Right kidney (tissue), 1 donor: ENCODE results near the gene DSCAML1.
A peak's percentile ranks its signal among the peaks of the same experiment; 100 is the strongest.

Source experiments
- DNase-seq: peaks from one replicate; pipeline ENCODE4 v3.0.0-alpha.2; 2016

DSCAML1 gene

GRCh38 chr11:117515892-117516787 is 280.9 kb downstream of the DSCAML1 start:
- DNase-seq: peak; percentile 51

DNA sequence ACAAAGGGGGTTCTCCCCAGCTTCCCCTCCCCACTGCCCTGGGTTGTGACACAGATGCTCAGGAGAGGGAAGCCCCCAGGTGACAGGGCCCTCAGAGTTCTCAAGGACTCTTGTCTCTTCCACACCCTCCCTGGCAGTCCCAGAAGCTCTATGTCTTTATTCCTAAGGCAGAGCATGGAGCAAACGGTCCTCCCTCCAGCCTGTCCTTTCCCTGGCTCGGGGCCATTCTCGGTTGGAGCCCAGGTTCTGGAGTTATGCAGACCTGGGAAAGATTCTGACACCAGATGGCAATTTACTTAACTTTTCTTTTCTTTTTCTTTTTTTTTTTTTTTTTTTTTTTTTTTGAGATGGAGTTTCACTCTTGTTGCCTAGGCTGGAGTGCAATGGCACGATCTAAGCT is 282.8 kb downstream of the DSCAML1 start:
- no peak for DNase-seq

DNA sequence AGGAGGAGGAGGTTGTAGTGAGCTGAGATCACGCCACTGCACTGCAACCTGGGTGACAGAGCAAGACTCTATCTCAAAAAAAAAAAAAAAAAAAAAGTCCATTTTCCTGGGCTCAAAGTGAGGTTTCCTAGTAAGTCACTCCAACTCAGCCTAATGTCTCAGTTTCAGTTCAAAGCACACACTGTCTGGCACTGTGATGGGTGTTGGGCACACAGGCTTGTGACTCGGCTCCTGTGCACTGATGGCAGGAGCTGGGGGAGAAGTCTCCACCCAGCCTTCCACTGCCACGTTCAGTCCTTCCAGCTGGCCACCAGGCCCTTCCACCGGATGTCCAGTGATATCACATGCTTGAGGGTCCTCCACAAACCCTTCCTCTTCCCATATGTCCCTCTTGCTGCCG is 283.4 kb downstream of the DSCAML1 start:
- no peak for DNase-seq

DNA sequence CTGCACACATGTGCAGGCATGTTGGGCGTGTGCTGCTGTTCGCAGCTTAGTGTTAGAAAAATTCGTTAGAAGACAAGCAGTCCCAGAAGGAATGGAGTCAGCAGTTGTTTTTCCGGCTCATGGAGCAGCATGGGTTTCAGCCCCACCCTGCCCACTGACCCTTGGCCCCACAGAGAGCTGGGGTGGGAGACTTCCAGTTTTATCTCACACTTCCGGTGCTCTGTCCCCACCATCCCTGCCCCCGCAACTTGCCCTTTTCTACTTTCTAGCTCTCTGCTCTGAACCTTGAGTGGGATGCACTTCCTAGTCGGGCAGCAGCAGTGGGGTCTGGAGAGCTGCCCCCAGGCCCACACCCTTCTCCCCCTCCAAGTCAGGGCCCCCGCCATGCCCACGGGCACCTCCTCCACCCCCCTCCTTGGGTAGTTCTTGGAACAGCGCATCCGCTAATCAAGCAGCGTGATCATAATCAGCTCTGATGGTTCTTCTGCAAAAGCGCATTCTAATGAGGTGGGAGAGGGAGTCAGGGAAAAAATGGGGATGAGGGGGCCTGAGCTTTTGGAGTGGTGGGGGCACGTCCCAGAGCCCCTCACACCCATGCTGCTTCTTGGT is 285.0 kb downstream of the DSCAML1 start:
- DNase-seq: peak; percentile 55

DNA sequence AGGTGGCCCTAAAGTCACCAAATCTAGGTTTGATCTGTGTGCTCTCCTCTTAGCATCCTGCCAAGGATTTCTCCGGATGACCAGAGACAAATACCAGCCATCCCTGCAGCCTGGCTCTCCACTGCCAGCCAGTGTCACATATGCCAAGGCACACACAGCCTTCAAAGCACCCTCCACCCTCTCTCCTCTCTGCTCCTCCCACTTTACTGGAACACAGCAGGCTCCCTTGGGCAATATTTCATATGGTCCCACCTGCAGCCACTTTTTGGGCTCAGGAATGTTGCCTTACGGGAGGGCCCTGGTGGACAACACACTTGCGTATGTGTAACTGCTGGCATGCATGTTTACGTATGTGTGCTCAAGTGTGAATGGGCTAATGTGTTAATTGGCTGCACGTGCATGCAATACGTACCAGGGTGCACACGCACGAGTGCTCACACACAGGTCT is 285.5 kb downstream of the DSCAML1 start:
- DNase-seq: no peak

DNA sequence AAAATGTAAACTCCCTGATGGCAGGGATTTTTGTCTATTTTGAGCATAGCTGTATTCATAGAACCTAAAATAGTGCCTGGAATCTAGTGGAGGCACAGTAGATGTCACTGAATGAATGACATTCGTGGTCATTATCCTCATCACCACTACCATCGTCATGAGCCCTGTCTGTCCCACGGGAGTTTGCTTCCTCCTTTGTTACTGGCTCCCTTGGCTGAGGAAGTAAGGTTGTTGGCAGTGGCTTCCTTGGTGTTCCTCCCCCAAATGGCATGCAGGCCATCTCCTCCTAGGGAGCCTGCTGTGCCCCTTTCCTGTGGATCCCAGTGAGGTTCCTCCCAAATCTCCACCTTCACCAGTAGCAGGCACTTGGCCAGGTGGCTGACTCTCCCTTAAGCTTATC is 286.4 kb downstream of the DSCAML1 start:
- no peak for DNase-seq

GRCh38 chr11:117509543-117509942 is 287.5 kb downstream of the DSCAML1 start:
- DNase-seq: no peak

- no peak for DNase-seq
Observed at GRCh38 chr11:117506971-117507370, 290.0 kb downstream of the DSCAML1 start.

- no peak for DNase-seq
Observed at GRCh38 chr11:117505285-117505970, 291.6 kb downstream of the DSCAML1 start.

DNA sequence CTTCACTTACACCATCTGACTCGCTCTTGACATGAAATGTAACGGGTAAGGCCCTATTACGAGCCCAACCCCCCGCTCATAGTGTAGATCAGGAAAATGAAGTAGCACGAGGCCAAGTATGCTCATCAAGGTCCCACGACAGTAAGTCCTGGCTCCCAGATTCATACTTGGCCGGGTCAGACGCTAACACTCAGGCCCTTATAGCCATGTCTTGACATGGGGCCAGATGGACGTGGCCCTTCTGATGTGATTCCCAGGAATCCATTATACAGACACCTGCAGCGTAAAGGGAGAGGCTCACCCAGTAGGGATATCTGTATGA is 294.3 kb downstream of the DSCAML1 start:
- no peak for DNase-seq

DNA sequence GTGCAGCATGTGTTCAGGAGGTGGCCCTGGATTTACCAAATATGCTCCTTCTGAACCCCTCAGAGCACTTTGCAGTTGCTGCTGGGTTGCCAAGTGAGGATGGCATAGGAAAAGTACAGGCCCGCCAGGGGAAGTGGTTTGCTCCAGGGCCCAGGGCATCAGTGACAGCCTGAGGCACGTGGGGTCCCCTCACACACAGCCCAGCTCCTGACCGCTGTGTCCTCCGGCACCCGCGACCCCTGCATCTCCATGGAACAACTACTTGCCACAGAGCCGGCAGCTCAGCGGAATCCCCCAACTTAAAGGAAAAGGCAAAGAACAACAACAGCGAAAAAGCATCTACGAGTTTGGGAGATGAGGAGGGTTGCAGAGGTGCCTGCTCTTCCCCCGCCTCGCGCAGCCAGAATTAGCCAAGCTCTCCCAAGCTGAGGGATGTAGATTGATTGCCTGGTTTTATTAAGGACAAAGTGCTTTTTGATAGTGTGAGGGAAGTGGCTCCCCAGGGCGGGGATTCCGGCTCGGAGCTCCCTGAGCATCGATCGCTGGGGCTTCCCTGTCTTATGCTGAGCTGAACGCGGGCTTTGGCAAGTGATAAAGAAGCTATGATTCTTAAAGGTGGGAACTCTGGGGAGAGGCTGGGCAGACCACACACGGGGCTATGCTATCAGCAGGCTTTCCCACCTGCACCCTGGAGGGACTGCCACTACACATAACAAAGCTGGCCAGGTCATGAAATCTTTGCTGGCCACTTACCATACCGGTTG is 294.8 kb downstream of the DSCAML1 start:
- no peak for DNase-seq

DNA sequence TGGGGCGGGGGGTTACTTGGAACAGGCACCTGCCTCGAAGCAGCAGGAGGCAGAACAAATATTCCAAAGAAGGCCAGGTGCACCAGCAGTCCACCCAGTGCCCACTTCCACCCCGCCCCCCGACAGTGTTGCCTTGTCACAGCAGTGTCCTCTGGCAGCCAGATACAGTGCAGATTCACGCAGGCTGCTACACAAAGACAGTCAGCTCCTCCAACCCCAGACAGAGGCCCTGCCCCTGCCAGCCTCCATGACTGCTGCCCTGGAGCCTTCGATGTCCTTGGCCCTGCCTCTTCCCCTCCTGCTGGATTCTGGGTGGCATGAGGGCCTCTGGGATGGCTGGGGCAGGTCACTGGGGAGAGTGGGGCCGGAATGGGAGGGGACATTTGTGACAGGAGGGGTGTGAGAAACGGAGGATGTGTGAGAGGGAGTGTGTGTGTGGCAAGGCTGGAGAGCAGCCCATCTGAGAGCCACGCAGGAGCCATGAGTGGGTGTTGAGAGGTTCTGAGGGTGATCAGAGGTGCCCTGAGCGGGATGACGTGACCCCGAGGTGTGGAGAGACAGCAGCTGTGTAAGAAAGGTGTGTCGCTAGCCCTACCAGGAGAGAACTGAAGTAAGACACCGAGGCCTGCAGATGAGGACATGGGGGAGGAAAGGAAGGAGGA is 295.6 kb downstream of the DSCAML1 start:
- no peak for DNase-seq

GRCh38 chr11:117498791-117499190 is 298.2 kb downstream of the DSCAML1 start:
- no peak for DNase-seq

DNA sequence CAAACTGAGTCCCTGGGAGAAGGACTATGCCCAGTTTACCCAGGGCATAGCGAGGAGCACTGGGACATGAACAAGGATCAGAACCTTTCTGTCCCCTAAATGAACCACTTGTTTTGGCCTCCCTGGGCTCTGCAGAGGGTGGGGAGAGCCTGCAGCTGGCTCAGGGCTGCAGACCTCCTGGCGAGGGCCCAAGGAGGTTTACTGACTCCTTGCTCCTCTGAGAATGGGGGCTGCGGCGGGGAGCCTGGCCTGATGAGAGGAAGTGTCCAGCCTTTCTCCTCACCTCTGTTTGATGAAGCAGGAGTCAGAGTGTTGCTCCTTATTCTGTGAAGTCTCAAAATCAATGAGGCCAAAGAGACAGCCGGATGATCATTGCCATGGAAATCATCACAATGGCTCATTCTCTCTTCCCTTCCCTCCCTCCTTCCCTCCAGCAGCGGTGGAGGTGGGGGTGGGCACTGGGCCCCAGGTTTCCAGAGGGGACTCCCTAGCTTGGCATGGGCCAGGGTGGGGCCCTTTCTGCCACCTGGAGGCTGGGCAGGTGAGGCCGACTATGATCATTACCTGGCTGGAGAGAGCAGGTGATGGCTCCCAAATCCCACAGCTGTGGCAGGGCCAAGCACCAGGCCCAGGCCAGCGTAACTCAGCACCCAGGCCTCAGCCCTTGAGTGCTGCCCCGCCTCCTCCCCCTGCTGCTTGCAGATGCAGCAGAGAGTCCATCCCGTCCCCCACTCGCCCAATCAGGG is 299.6 kb downstream of the DSCAML1 start:
- DNase-seq: no peak

- no peak for DNase-seq
Observed at GRCh38 chr11:117495357-117495756, 301.7 kb downstream of the DSCAML1 start.

DNA sequence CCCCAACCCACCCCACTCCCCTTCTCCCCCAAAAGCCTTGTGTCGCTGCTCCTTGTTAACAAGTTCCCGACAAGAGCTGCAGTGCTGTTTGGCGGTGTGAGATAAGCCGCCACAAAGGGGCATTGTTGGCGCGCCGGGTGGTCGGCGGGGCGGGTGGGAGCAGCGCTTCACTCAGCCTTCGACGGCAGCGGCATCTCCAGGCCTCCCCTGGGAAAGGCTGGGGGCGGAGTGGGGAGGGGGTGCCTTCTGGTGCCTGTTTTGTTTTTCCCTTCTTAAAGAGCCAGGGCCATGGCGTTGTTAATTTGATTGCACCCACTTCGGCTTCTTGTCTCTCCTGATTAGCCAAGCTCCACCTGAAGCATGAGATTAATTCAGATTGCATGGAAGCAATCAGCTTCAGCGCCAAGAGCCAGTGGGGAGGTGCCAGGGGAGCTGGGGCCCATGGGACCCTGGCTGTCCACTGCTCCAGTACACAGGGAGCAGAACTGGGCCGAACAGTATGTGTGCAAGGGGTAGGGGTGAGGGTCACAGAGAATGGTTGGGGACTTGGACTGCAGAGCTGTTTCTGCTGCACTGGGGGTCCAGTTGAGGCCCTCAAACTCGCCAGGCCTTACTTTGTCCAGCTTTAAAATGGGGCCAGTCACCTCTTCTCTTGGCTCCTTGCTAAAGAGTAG is 304.3 kb downstream of the DSCAML1 start:
- DNase-seq: peak; percentile 39

GRCh38 chr11:117490911-117491310 is 306.1 kb downstream of the DSCAML1 start:
- DNase-seq: no peak

- DNase-seq: no peak
Observed at GRCh38 chr11:117489999-117490679, 306.9 kb downstream of the DSCAML1 start.

DNA sequence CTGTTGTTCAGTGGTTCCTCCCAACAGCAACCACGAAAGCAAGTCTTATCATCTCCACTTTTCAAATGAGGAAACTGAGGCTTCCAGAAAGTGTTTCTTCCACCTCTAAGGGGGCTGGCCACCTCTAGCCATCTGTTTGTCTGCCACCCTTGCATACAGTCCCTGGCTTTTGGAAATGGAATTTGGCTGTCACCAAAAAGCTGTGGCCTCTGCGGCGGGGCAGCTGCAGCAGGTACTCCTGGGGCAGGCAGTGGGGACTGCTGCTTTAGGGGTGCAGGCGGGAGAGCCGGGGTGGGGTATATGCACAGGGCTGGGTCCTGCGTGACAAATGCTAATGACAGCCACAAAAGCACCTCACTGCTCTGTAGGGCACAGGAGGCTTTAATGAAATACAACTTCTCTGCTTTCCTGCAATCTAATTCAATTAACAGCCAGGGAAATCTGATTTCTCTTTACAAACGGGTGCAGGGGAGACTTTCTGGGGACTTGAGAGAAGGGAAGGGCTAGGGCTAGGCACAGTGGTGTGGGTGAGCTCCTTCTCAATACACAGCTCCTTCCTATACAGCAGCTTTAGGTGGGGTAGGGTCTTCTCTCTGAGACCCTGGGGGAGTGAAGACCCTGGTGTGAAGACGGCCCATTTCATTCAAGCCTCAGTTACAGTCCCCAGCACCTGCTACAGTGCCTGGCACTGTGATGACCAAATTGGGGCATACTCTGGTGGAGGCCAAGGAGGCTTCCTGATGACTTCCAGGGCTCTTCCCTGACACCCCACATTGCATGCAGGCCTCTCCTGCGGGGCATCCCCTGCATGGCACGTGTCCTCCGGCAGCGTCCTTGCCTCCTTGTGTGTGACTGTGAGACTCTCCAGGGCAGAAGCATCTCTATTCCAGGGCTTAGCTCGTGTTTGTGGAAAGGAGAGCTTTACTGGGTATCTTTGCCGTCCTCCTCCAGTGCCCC is 307.7 kb downstream of the DSCAML1 start:
- no peak for DNase-seq
